ENCODE measurements around the gene ST3GAL4.

DNA sequence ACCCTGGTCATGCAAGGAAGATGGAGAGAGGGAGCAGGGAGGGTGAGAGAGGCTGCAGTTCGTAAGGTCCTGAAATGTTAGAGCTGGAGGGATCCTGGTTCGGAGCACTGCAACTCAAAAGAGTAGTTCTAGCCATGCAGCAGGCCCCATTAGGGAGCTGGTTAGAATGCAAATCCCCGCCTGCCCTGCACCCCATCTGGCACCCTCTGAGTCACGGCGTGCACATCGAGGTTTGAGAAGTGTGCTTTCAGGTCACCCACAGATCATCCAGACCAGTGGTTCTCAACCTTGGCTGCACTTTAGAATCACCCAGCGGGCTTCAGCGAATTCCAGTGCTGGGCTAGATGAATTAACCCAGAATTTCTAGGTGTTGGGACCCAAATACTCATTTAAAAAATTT is 48.2 kb downstream of the ST3GAL4 start:
- TF ChIP-seq, protein P1, sequence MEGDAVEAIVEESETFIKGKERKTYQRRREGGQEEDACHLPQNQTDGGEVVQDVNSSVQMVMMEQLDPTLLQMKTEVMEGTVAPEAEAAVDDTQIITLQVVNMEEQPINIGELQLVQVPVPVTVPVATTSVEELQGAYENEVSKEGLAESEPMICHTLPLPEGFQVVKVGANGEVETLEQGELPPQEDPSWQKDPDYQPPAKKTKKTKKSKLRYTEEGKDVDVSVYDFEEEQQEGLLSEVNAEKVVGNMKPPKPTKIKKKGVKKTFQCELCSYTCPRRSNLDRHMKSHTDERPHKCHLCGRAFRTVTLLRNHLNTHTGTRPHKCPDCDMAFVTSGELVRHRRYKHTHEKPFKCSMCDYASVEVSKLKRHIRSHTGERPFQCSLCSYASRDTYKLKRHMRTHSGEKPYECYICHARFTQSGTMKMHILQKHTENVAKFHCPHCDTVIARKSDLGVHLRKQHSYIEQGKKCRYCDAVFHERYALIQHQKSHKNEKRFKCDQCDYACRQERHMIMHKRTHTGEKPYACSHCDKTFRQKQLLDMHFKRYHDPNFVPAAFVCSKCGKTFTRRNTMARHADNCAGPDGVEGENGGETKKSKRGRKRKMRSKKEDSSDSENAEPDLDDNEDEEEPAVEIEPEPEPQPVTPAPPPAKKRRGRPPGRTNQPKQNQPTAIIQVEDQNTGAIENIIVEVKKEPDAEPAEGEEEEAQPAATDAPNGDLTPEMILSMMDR (optimal IDR thresholded peaks at IDR 0.05 in 1 of 3, IDR thresholded peaks at IDR 0.05 in 1 of 3, conservative IDR thresholded peaks at IDR 0.05 in 1 of 3; ENCODE audit: extremely low read depth in 1 of 3, insufficient read depth in 2 of 3, low read length in 3 of 3), result no peak
- no peak for TF ChIP-seq EZH2 (IDR thresholded peaks at IDR 0.05; ENCODE audit: low read length)
